Measurements from ENCODE around the gene SNX25. TPM values are rescaled to one million over a fixed set of nuclear protein-coding genes. Genes with fewer than 3 reads are reported as not detected.

The SNX25 gene
- total RNA-seq, 3 donors from 2014 or later (not counting 1 experiment from before 2014, with no cell fraction given), result 15.5 to 18.0 (median 16.6) TPM

GRCh38 chr4:185382754-185383153 lies 173.4 kb downstream of the SNX25 start:
- H3K4me3 ChIP-seq (ENCODE audit: low read length), result no peak overlapping the region
- no peak for DNase-seq
- no peak for TF ChIP-seq CTCF (IDR thresholded peaks at IDR 0.05)
- no peaks in the 10 kb centered on the region for H3K9me3 Mint-ChIP-seq
- H3K4me1 Mint-ChIP-seq, result peaks cover 10 to 11% of the 10 kb centered on the region in 2 donors
- intact Hi-C loops (cut with micrococcal nuclease), result no loop called here
- no peak for ATAC-seq
- H3K27ac Mint-ChIP-seq, result no peak overlapping the region
- peaks cover 3% of the 10 kb centered on the region for H3K4me1 ChIP-seq (ENCODE audit: control insufficient read depth, insufficient read depth, low read length)
- no peaks in the 10 kb centered on the region for H3K36me3 Mint-ChIP-seq
- no peaks in the 10 kb centered on the region for H3K9me3 ChIP-seq (ENCODE audit: control insufficient read depth, insufficient read depth, low read length)
- peaks cover 2% of the 10 kb centered on the region for H3K27me3 ChIP-seq (ENCODE audit: control insufficient read depth, insufficient read depth, low read length)
- H3K36me3 ChIP-seq (ENCODE audit: control insufficient read depth, insufficient read depth, low read length), result no peaks in the 10 kb centered on the region
- peaks cover 23 to 39% of the 10 kb centered on the region in 2 donors for H3K27me3 Mint-ChIP-seq (ENCODE audit: low read depth in 2 of 2)
- no peak overlapping the region for H3K4me3 Mint-ChIP-seq
- no peak overlapping the region for H3K27ac ChIP-seq (ENCODE audit: low read length)

- Histone ChIP-seq H3K9me3 (ENCODE audit: control insufficient read depth, insufficient read depth, low read length) (no peaks in the 10 kb centered on the region), H3K27ac (ENCODE audit: low read length) (no peak overlapping the region), H3K4me3 (ENCODE audit: low read length) (no peak overlapping the region), H3K27me3 (ENCODE audit: control insufficient read depth, insufficient read depth, low read length) (peaks cover 2% of the 10 kb centered on the region), H3K36me3 (ENCODE audit: control insufficient read depth, insufficient read depth, low read length) (no peaks in the 10 kb centered on the region), H3K4me1 (ENCODE audit: control insufficient read depth, insufficient read depth, low read length) (peaks cover 3% of the 10 kb centered on the region)
- H3K4me3 Mint-ChIP-seq, result no peak overlapping the region
- WGBS (ENCODE audit: insufficient coverage), result 96% methylated on average over 4 of the region's 4 CpGs
- no peak for TF ChIP-seq CTCF (IDR thresholded peaks at IDR 0.05)
- H3K27me3 Mint-ChIP-seq (ENCODE audit: low read depth in 2 of 2), result peaks cover 26 to 39% of the 10 kb centered on the region in 2 donors
- H3K4me1 Mint-ChIP-seq, result peaks cover 10 to 11% of the 10 kb centered on the region in 2 donors
- intact Hi-C loops (cut with micrococcal nuclease), result no loop called here
- H3K9me3 Mint-ChIP-seq, result no peaks in the 10 kb centered on the region
- ATAC-seq (no peak), DNase-seq (no peak)
- H3K36me3 Mint-ChIP-seq, result no peaks in the 10 kb centered on the region
- no peak overlapping the region for H3K27ac Mint-ChIP-seq
These were observed 174.1 kb downstream of the SNX25 start for GRCh38 chr4:185383451-185383850.

GRCh38 chr4:185384061-185384460 lies 174.7 kb downstream of the SNX25 start:
- H3K4me3 ChIP-seq (ENCODE audit: low read length), result no peak overlapping the region
- Mint-ChIP-seq H3K4me1 (peaks cover 10 to 11% of the 10 kb centered on the region in 2 donors), H3K27ac (no peak overlapping the region), H3K4me3 (no peak overlapping the region), H3K9me3 (no peaks in the 10 kb centered on the region), H3K36me3 (no peaks in the 10 kb centered on the region), H3K27me3 (ENCODE audit: low read depth in 2 of 2) (peaks cover 26 to 39% of the 10 kb centered on the region in 2 donors)
- ATAC-seq (no peak), DNase-seq (no peak)
- no peak overlapping the region for H3K27ac ChIP-seq (ENCODE audit: low read length)
- H3K9me3 ChIP-seq (ENCODE audit: control insufficient read depth, insufficient read depth, low read length), result no peaks in the 10 kb centered on the region
- 100% methylated on average over 1 of the region's 2 CpGs for WGBS (ENCODE audit: insufficient coverage)
- intact Hi-C loops (cut with micrococcal nuclease), result no loop called here
- TF ChIP-seq CTCF (IDR thresholded peaks at IDR 0.05), result no peak
- no peaks in the 10 kb centered on the region for H3K36me3 ChIP-seq (ENCODE audit: control insufficient read depth, insufficient read depth, low read length)
- peaks cover 3% of the 10 kb centered on the region for H3K4me1 ChIP-seq (ENCODE audit: control insufficient read depth, insufficient read depth, low read length)
- H3K27me3 ChIP-seq (ENCODE audit: control insufficient read depth, insufficient read depth, low read length), result peaks cover 2% of the 10 kb centered on the region

GRCh38 chr4:185384930-185385331 lies 175.5 kb downstream of the SNX25 start:
- no peak for TF ChIP-seq CTCF (IDR thresholded peaks at IDR 0.05)
- Mint-ChIP-seq H3K36me3 (no peaks in the 10 kb centered on the region), H3K27me3 (ENCODE audit: low read depth in 2 of 2) (peaks cover 26 to 39% of the 10 kb centered on the region in 2 donors), H3K4me3 (no peak overlapping the region), H3K4me1 (peaks cover 10 to 11% of the 10 kb centered on the region in 2 donors), H3K9me3 (no peaks in the 10 kb centered on the region), H3K27ac (no peak overlapping the region)
- Histone ChIP-seq H3K9me3 (ENCODE audit: control insufficient read depth, insufficient read depth, low read length) (no peaks in the 10 kb centered on the region), H3K27ac (ENCODE audit: low read length) (no peak overlapping the region), H3K36me3 (ENCODE audit: control insufficient read depth, insufficient read depth, low read length) (no peaks in the 10 kb centered on the region), H3K27me3 (ENCODE audit: control insufficient read depth, insufficient read depth, low read length) (peaks cover 2% of the 10 kb centered on the region), H3K4me3 (ENCODE audit: low read length) (no peak overlapping the region), H3K4me1 (ENCODE audit: control insufficient read depth, insufficient read depth, low read length) (peaks cover 3% of the 10 kb centered on the region)
- 8% methylated on average over 8 of the region's 10 CpGs for WGBS (ENCODE audit: insufficient coverage)
- DNase-seq (no peak), ATAC-seq (no peak)
- intact Hi-C loops (cut with micrococcal nuclease), result no loop called here

Data from natural killer cell (primary cell).